GM12875 (cell line): ENCODE data around the gene ANKRD13A.
A peak's percentile ranks its signal among the peaks of the same experiment; 100 is the strongest.
"Not testable (repeated sequence)": the region's sequence is repeated elsewhere in the genome, so short reads cannot be mapped to it uniquely, and the experiment has no call there.

ENCODE experiments used
- H3K4me3 ChIP-seq: one replicate; pipeline ENCODE4 v1.5.1; 2011; ENCODE audit warnings: low read depth, low read length, control low read depth
- TF ChIP-seq, protein P1 (sequence below): IDR thresholded peaks from 2 replicates; pipeline ENCODE4 v1.5.1; 2011; ENCODE audit warnings: low read depth, mild to moderate bottlenecking, control low read depth, inconsistent platforms, low read length, moderate library complexity, borderline replicate concordance; ENCODE audit not compliant: insufficient read depth

The ANKRD13A gene

DNA sequence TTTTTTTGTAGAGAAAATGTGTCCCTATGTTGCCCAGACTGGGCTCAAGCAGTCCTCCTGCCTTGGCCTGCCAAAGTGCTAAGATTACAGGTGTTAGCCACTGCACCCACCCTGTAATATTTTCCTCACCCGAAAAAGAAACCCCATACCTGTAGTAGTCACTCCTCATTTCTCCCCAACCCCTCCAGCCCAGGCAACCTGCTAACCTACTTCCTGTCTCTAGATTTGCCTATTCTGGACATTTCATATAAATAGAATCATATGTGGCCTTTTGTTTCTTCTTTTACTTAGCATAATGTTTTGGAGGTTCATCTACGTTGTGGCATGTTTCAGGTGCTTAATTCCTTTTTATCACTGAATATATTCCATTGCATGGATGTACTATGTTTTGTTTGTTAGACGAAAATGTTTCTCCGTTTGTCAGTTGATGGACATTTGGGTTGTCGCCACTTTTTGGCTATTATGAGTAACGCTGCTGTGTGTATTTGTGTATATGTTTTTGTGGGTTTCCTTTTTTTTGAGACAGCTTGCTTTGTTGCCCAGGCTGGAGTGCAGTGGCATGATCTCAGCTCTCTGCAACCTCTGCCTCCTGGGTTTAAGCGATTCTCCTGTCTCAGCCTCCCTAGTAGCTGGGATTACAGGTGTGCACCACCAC is 6.2 kb downstream of the ANKRD13A start:
- TF ChIP-seq, protein P1, sequence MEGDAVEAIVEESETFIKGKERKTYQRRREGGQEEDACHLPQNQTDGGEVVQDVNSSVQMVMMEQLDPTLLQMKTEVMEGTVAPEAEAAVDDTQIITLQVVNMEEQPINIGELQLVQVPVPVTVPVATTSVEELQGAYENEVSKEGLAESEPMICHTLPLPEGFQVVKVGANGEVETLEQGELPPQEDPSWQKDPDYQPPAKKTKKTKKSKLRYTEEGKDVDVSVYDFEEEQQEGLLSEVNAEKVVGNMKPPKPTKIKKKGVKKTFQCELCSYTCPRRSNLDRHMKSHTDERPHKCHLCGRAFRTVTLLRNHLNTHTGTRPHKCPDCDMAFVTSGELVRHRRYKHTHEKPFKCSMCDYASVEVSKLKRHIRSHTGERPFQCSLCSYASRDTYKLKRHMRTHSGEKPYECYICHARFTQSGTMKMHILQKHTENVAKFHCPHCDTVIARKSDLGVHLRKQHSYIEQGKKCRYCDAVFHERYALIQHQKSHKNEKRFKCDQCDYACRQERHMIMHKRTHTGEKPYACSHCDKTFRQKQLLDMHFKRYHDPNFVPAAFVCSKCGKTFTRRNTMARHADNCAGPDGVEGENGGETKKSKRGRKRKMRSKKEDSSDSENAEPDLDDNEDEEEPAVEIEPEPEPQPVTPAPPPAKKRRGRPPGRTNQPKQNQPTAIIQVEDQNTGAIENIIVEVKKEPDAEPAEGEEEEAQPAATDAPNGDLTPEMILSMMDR, result no peak
- H3K4me3 ChIP-seq, result no peak overlapping the region

DNA sequence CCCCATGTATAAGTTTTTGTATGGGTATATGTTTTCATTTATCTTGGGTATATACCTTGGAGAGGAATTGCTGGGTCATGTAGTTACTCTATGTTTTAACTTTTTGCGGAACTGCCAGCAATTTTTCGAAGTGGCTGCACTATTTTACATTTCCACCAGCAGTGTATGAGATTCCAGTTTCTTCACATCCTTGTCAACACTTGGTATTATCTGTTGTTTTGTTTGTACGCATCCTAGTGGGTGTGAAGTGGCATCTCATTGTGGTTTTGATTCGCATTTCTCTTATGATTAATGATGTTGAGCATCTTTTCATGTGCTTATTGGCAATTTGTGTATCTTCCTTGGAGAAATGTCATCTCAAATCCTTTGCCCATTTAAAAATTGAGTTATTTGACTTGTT is 6.9 kb downstream of the ANKRD13A start:
- no peak overlapping the region for H3K4me3 ChIP-seq
- TF ChIP-seq, protein P1, result no peak

GRCh38 chr12:110007881-110008280 is 8.7 kb downstream of the ANKRD13A start:
- H3K4me3 ChIP-seq, result no peak overlapping the region
- TF ChIP-seq, protein P1, result no peak

DNA sequence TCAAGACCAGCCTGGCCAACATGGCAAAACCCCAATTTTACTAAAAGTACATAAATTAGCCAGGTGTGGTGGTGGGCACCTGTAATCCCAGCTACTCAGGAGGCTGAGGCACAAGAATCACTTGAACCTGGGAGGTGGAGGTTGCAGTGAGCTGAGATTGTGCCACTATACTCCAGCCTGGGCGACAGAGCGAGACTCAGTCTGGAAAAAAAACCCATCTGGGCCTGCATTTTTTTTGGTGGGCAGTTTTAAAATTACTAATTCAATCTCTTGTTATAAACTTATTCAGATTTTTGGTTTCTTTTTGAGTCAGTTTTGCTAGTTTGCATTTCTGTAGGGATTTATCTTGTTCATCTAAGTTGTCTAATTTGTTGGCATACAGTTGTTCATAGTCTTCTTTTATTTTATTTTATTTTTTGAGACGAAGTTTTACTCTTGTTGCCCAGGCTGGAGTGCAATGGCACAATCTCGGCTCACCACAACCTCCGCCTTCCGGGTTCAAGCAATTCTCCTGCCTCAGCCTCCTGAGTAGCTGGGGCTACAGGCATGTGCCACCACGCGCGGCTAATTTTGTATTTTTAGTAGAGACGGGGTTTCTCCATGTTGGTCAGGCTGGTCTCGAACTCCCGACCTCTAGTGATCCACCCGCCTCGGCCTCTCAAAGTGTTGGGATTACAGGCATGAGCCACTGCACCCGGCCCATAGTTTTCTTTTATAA is 9.6 kb downstream of the ANKRD13A start:
- not testable (repeated sequence) for H3K4me3 ChIP-seq

- H3K4me3 ChIP-seq, result peak overlapping the region; percentile 39
- TF ChIP-seq, protein P1, result no peak
Measured at GRCh38 chr12:110010853-110011723, 11.9 kb downstream of the ANKRD13A start.

DNA sequence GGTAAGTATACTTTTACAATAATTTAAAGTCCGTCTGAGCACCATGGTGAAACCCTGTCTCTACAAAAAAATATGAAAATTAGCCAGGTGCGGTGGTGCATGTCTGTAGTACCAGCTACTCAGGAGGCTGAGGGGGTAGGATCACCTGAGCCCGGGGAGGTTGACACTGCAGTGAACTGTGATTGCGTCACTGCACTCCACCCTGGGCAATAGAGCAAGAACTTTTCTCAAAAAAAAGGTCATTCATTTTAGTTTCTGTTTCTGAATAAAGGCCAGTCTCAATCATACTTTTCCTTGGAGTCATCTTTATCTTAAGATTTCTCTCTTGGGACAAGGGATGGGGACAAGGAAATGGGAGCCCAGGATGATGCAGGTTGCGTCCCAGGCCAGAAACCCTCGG is 12.9 kb downstream of the ANKRD13A start:
- H3K4me3 ChIP-seq, result no peak overlapping the region
- TF ChIP-seq, protein P1, result no peak

- TF ChIP-seq, protein P1, result no peak
- H3K4me3 ChIP-seq, result no peak overlapping the region
Measured at GRCh38 chr12:110012659-110013058, 13.4 kb downstream of the ANKRD13A start.
